GM21423 (cell line): ENCODE measurements around the gene DESI1.
"Not testable (repeated sequence)": the region's sequence is repeated elsewhere in the genome, so short reads cannot be mapped to it uniquely, and the experiment has no call there.

Experiments
- ATAC-seq: cut with Tn5 transposase; IDR thresholded peaks from one replicate; pipeline ENCODE4 v1.9.1; 2021; ENCODE audit warnings: mild to moderate bottlenecking, moderate library complexity; ENCODE audit not compliant: unreplicated experiment

Gene DESI1

GRCh38 chr22:41620589-41621098 lies at the start of gene DESI1:
TSS of gene DESI1 (minus strand) at chr22:41621043. CDS start at chr22:41620839, 204 bp downstream.
- peak; percentile 15 for ATAC-seq

GRCh38 chr22:41668971-41669911 lies 48.4 kb upstream of the DESI1 start:
- no peak for ATAC-seq

- no peak for ATAC-seq
Observed at GRCh38 chr22:41664951-41665350, 44.1 kb upstream of the DESI1 start.

- ATAC-seq, result no peak
Observed at GRCh38 chr22:41664490-41664889, 43.6 kb upstream of the DESI1 start.

- not testable (repeated sequence) for ATAC-seq
Observed at GRCh38 chr22:41663594-41663993, 42.8 kb upstream of the DESI1 start.

GRCh38 chr22:41661713-41662112 lies 40.9 kb upstream of the DESI1 start:
- ATAC-seq, result no peak

- ATAC-seq, result no peak
Observed at GRCh38 chr22:41661088-41661487, 40.2 kb upstream of the DESI1 start.

- ATAC-seq, result no peak
Observed at GRCh38 chr22:41660416-41660815, 39.6 kb upstream of the DESI1 start.

GRCh38 chr22:41659941-41660340 lies 39.1 kb upstream of the DESI1 start:
- ATAC-seq, result no peak

GRCh38 chr22:41658869-41659268 lies 38.0 kb upstream of the DESI1 start:
- ATAC-seq, result no peak

- no peak for ATAC-seq
Observed at GRCh38 chr22:41657709-41658108, 36.9 kb upstream of the DESI1 start.

GRCh38 chr22:41656556-41656955 lies 35.7 kb upstream of the DESI1 start:
- no peak for ATAC-seq

GRCh38 chr22:41654322-41654721 lies 33.5 kb upstream of the DESI1 start:
- no peak for ATAC-seq

- ATAC-seq, result no peak
Observed at GRCh38 chr22:41650821-41651220, 30.0 kb upstream of the DESI1 start.

GRCh38 chr22:41650229-41650628 lies 29.4 kb upstream of the DESI1 start:
- ATAC-seq, result no peak

- ATAC-seq, result no peak
Observed at GRCh38 chr22:41648432-41648831, 27.6 kb upstream of the DESI1 start.

GRCh38 chr22:41647771-41648170 lies 26.9 kb upstream of the DESI1 start:
- no peak for ATAC-seq

GRCh38 chr22:41642331-41643110 lies 21.7 kb upstream of the DESI1 start:
- ATAC-seq, result no peak

- no peak for ATAC-seq
Observed at GRCh38 chr22:41641854-41642253, 21.0 kb upstream of the DESI1 start.

GRCh38 chr22:41638748-41639147 lies 17.9 kb upstream of the DESI1 start:
- ATAC-seq, result no peak

- no peak for ATAC-seq
Observed at GRCh38 chr22:41638124-41638523, 17.3 kb upstream of the DESI1 start.

GRCh38 chr22:41637623-41638022 lies 16.8 kb upstream of the DESI1 start:
- ATAC-seq, result not testable (repeated sequence)
